Heart right ventricle (tissue), 16 donors: ENCODE measurements around the gene PEMT. TPM values are rescaled to one million over a fixed set of nuclear protein-coding genes. Genes with fewer than 3 reads are reported as not detected.

Source experiments
- ATAC-seq, 8 donors: fragments of 200-7000 bp; cut with Tn5 transposase; one replicate each; pipeline ENCODE4 v1.9.1; 2020; ENCODE audit warnings: mild to moderate bottlenecking in 8 of 8, moderate library complexity in 8 of 8, moderate number of reproducible peaks in 1 of 8
- DNase-seq, 2 donors: peaks; one replicate each; pipeline ENCODE4 v3.0.0-alpha.2; 2020
- H3K27ac ChIP-seq, 10 donors: fragments of 200-600 bp; sonication (generic) in 2 of 10; one replicate each; pipeline versions ENCODE4 v1.5.0 to v1.8.0; 2020 to 2022; ENCODE audit warnings: mild to moderate bottlenecking in 3 of 10
- H3K27me3 ChIP-seq, 7 donors: fragments of 200-600 bp; one replicate each; pipeline ENCODE4 v1.8.0; 2021 to 2022; ENCODE audit warnings: mild to moderate bottlenecking in 2 of 7
- H3K36me3 ChIP-seq, 9 donors: fragments of 200-600 bp; sonication (generic) in 1 of 9; one replicate each; pipeline versions ENCODE4 v1.5.0 to v1.8.0; 2020 to 2022; ENCODE audit warnings: mild to moderate bottlenecking in 2 of 9
- H3K4me1 ChIP-seq, 9 donors: fragments of 200-600 bp; sonication (generic) in 1 of 9; one replicate each; pipeline versions ENCODE4 v1.5.0 to v1.8.0; 2020 to 2022; ENCODE audit warnings: mild to moderate bottlenecking in 4 of 9
- H3K4me3 ChIP-seq, 10 donors: fragments of 200-600 bp; sonication (generic) in 2 of 10; one replicate each; pipeline versions ENCODE4 v1.5.0 to v1.8.0; 2020 to 2022; ENCODE audit warnings: mild to moderate bottlenecking in 7 of 10, moderate library complexity in 2 of 10
- H3K9me3 ChIP-seq, 11 donors: fragments of 200-600 bp in 10 of 11; sonication (generic) in 2 of 11; one replicate each; pipeline versions ENCODE4 v1.5.0 to v1.8.0; 2013 to 2022; ENCODE audit warnings: mild to moderate bottlenecking in 2 of 11, control low read depth in 1 of 11, moderate library complexity in 1 of 11
- CTCF ChIP-seq, 9 donors: fragments of 200-600 bp; sonication (generic) in 2 of 9; IDR thresholded peaks; one replicate each; pipeline versions ENCODE4 v1.5.0 to v1.8.0; 2021 to 2022; ENCODE audit warnings: antibody characterized with exemption in 9 of 9, mild to moderate bottlenecking in 5 of 9, moderate library complexity in 1 of 9
- WGBS, 2 donors: extraction: QIAGEN DNeasy Blood & Tissue Kit; methylation state at CpG; one replicate each; pipeline ENCODE4 v1.1.7; 2013; ENCODE audit warnings: inconsistent platforms in 1 of 2; 5-methylcytosine and 5-hydroxymethylcytosine counted together
- intact Hi-C, 10 donors: fragments of 100-400 bp; cut with DNase I; formaldehyde crosslinking; loops; one replicate each; pipeline versions ENCODE4 v1.11.1 to v1.14.2; 2022
- polyA plus RNA-seq, 2 donors: library from polyadenylated mRNA; stranded (reverse); fragments of 200-250 nt; gene quantifications; one replicate each; pipeline ENCODE4 v1.2.3, GENCODE V29; 2013
- total RNA-seq, 10 donors: library from RNA; stranded (reverse); fragmentation: NEBNext Ultra II Directional in 3 of 10; extraction: Animal tissue kit (Norgen Biotek cat#: 25700) in 3 of 10; gene quantifications; one replicate each; pipeline versions ENCODE4 v1.2.1 to v1.2.4, GENCODE V29; 2021 to 2023
- donor health status: Arrhythmogenic right ventricular cardiomyopathy.
- donor health status: ischemic (EF 13 %, LVEDD 7.1; RV severe dilation, severe dysfunction).
- donor health status: healthy with polysubstance abuse.
- donor health status: DM: no; HTN: yes; CAD: no.
- donor health status: DM: no; HTN: no; CAD: no.
- donor health status: ischemic (EF 25% LVEDD 6.9; RV normal size, moderate dysfunction).
- donor health status: ischemic (EF 25% LVEDD 5.7; RV mildly dilated, moderate dysfunction).
- donor health status: healthy.
- donor health status: DM: yes; HTN: yes; CAD: no.
- donor health status: Ischemic cardiomyopathy.
- donor health status: ischemic (EF 35%, LVEDD 5.7; RV mildly dilated, moderate dysfunction).
- donor health status: nonischemic (EF 11% LVEDD 7.7; RV severe dilation, severe dysfunction).
- donor health status: DM: yes; HTN: yes; CAD: no.
- donor health status: PGD.
- donor health status: ischemic (EF 29% LVEDD 5.4; RV normal size, mild dysfunction).
- donor health status: nonischemic (EF 23%, LVEDD 6.1; RV moderate dilation, normal function).

PEMT gene
- total and polyA plus RNA-seq, 12 donors, result 13.5 to 55.2 (median 22.0) TPM

- DNase-seq (peak in 1 of 2 donors; percentile 38), ATAC-seq (peak in 7 of 8 donors; percentile 22 to 76 (median 57))
- Histone ChIP-seq H3K36me3 (no peaks in the 10 kb centered on the region), H3K27ac (peak overlapping the region in 2 of 10 donors; percentile 16 to 28), H3K4me3 (no peak overlapping the region), H3K9me3 (no peaks in the 10 kb centered on the region), H3K27me3 (no peaks in the 10 kb centered on the region), H3K4me1 (peaks cover 0 to 29% (median 10%) of the 10 kb centered on the region in 9 donors)
- 74 to 75% methylated on average over 9 of the region's 9 CpGs for WGBS, 2 donors
- no peak for TF ChIP-seq CTCF (IDR thresholded peaks at IDR 0.05)
- intact Hi-C loops, result loop anchor here in 1 of 10 donors (5.0 kb wide), 1 partner anchor 35 kb away; no protein-coding TSS in a partner anchor
Measured at GRCh38 chr17:17557796-17558195, 33.7 kb downstream of the PEMT start.

DNA sequence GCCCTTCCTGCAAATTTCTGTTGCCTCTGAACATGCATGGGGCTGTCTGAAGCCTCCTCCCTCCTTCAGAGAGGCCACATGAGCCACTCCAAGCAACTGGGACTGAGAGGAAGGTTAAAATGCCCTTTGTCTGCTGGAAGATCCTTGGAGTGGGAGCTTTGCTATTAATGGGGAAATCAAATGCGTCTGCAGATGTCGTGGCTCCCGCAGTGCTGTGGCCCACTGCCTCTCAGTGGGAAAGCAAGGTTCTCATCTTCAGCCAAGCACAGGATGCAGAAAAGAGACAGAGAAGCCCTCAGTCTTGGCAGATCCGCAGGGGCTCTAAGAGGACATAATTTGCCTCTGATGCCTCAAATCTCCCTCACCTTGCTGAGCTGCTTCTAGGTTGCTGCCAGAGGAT is 34.8 kb downstream of the PEMT start:
- intact Hi-C loops, result loop anchor here in 1 of 10 donors (5.0 kb wide), 1 partner anchor 34 kb away; no protein-coding TSS in a partner anchor
- no peaks in the 10 kb centered on the region for H3K36me3 ChIP-seq
- TF ChIP-seq CTCF (IDR thresholded peaks at IDR 0.05), result no peak

DNA sequence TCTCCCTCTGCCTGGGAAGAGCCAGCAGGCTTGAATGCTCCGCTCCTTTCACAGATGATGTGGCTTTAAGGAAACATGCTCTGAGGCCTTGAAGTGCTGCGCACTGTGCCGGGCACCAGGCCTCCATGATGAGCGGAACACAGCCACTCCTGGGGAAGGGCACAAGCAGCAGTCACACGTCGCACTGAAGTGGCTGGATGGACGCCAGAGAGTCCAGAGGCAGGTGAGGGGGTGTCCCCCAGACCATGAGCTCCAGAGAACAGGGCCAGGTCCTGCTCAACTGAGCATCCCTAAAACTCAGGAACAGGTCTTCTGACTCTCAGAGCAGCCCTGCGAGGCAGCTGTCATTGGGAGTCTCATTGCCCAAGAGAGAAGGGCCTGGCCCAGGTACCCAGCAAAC is 35.6 kb downstream of the PEMT start:
- DNase-seq, result peak in 1 of 2 donors; percentile 7
- intact Hi-C loops, result loop anchor here in 1 of 10 donors (5.0 kb wide), 1 partner anchor 34 kb away; no protein-coding TSS in a partner anchor
- 76 to 87% methylated on average over 8 of the region's 8 CpGs for WGBS, 2 donors

More for the DNA sequence above, 34.8 kb downstream of the PEMT start:
- Histone ChIP-seq H3K27me3 (no peaks in the 10 kb centered on the region), H3K27ac (no peak overlapping the region), H3K4me1 (peaks cover 0 to 40% (median 20%) of the 10 kb centered on the region in 9 donors), H3K4me3 (no peak overlapping the region), H3K9me3 (no peaks in the 10 kb centered on the region)
- 76 to 87% methylated on average over 4 of the region's 4 CpGs for WGBS, 2 donors
- DNase-seq, result no peak
- no peak for ATAC-seq

GRCh38 chr17:17555151-17555550 is 36.4 kb downstream of the PEMT start:
- WGBS, 2 donors, result 95 to 97% methylated on average over 9 of the region's 9 CpGs
- H3K4me1 ChIP-seq, result peaks cover 0 to 54% (median 32%) of the 10 kb centered on the region in 9 donors
- no peaks in the 10 kb centered on the region for H3K36me3 ChIP-seq
- peak in 1 of 2 donors; percentile 3 for DNase-seq
- no peak for ATAC-seq
- no peak for TF ChIP-seq CTCF (IDR thresholded peaks at IDR 0.05)
- intact Hi-C loops, result loop anchor here in 1 of 10 donors (5.0 kb wide), 1 partner anchor 33 kb away; no protein-coding TSS in a partner anchor
- no peaks in the 10 kb centered on the region for H3K27me3 ChIP-seq
- no peak overlapping the region for H3K27ac ChIP-seq
- H3K4me3 ChIP-seq, result no peak overlapping the region
- H3K9me3 ChIP-seq, result no peaks in the 10 kb centered on the region

More for the DNA sequence above, 35.6 kb downstream of the PEMT start:
- no peaks in the 10 kb centered on the region for H3K27me3 ChIP-seq
- no peaks in the 10 kb centered on the region for H3K36me3 ChIP-seq
- no peak for TF ChIP-seq CTCF (IDR thresholded peaks at IDR 0.05)
- no peaks in the 10 kb centered on the region for H3K9me3 ChIP-seq
- ATAC-seq, result no peak
- no peak overlapping the region for H3K27ac ChIP-seq
- no peak overlapping the region for H3K4me3 ChIP-seq
- H3K4me1 ChIP-seq, result peaks cover 0 to 46% (median 24%) of the 10 kb centered on the region in 9 donors
